IgD-negative memory B cell (primary cell): ENCODE data around the gene DELE1. TPM values are rescaled to one million over a fixed set of nuclear protein-coding genes. Genes with fewer than 3 reads are reported as not detected.

ENCODE experiments used
- H3K27ac Mint-ChIP-seq, 3 donors: one replicate each; pipeline ENCODE4 v1.8.0; 2020 to 2022; ENCODE audit warnings: mild to moderate bottlenecking in 3 of 3, mixed read lengths in 3 of 3, moderate library complexity in 1 of 3
- H3K27me3 Mint-ChIP-seq: one replicate; pipeline ENCODE4 v1.8.0; 2021; ENCODE audit warnings: mixed read lengths
- H3K36me3 Mint-ChIP-seq: one replicate; pipeline ENCODE4 v1.8.0; 2020; ENCODE audit warnings: mild to moderate bottlenecking, mixed read lengths
- H3K4me1 Mint-ChIP-seq, 3 donors: one replicate each; pipeline ENCODE4 v1.8.0; 2020 to 2022; ENCODE audit warnings: mixed read lengths in 3 of 3, mild to moderate bottlenecking in 1 of 3
- H3K4me3 Mint-ChIP-seq, 4 donors: one replicate each; pipeline ENCODE4 v1.8.0; 2020 to 2022; ENCODE audit warnings: mild to moderate bottlenecking in 4 of 4, mixed read lengths in 4 of 4, moderate library complexity in 3 of 4
- H3K9me3 Mint-ChIP-seq, 3 donors: one replicate each; pipeline ENCODE4 v1.8.0; 2020 to 2021; ENCODE audit warnings: mixed read lengths in 3 of 3, mild to moderate bottlenecking in 1 of 3
- polyA plus RNA-seq: library from polyadenylated mRNA; unstranded; fragments of 300-500 nt; fragmentation: Illumina TruSeq; gene quantifications from one replicate; pipeline ENCODE4 v1.2.3, GENCODE V29; 2021

The DELE1 gene
- polyA plus RNA-seq, 1 donor from 2014 or later = 32.3 TPM

DNA sequence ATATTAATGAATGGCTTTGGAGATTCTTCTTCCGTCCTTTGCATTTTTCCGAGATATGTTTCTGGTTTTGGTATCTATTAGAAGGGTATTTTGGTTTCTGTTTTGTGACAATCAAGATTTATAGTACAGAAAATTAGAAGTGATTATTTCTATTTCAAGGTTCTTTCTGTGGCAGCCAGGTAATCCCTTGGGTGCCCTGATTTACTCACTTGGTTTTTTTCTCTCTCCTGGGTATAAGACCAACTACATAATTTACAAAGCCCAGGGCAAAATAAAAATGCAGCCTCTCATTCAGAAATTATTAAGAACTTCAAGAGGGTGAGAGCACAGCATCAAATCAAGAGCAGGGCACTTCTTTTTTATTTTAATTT lies 43.3 kb downstream of the DELE1 start:
- Mint-ChIP-seq H3K36me3 (no peaks in the 10 kb centered on the region), H3K27me3 (no peaks in the 10 kb centered on the region), H3K4me3 (peak overlapping the region in 3 of 4 donors; percentile 14 to 97 (median 97)), H3K27ac (peak overlapping the region in 2 of 3 donors; percentile 20 to 29), H3K9me3 (no peaks in the 10 kb centered on the region), H3K4me1 (peaks cover 27 to 38% (median 33%) of the 10 kb centered on the region in 3 donors)

DNA sequence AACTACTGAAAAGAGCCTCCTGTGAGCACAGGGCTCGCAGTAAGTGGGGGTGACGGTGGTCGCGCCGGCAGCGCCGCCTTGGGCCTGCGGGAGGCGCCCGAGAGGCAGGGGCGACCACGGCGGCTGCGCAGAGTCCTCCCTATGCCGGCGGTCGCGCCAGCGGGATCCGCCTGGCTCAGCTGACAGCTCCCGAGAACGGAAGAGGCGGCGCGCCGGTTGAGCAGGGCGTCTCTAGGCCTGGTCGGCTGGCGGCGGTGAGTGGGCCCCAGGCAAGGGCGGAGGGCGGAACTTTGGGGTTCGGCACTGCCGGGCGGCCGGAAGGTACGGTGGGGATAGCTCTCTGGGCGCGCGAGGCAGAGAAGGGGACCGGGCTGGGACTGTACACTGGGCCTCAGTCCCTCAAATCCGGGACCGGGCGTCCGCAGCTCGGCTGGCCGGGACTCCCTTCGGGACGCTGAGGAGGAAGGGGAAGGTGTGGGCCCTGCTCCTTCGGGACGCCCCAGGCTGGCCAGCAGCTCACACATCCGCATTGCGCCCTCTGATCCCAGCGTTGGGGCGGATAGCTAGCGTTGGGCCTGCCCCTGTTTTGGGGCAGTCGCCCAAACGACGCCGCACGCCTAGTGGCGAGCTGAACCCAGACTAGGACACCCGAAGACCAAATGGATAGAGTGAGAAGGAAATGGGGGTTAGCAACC lies 45.4 kb downstream of the DELE1 start, which contains the start of gene RNF14:
Gene RNF14, plus strand, starts transcription at position 192 of the 695 bp plus-strand sequence. CDS start 4,484 bp downstream, outside the sequence.
- Mint-ChIP-seq H3K4me3 (peak within 1 kb of the TSS; percentile 93 to 97 (median 97)), H3K36me3 (peaks cover 2% of the 10 kb centered on the region), H3K27ac (peak within 1 kb of the TSS; percentile 97 to 98 (median 98)), H3K4me1 (peaks cover 27 to 38% (median 36%) of the 10 kb centered on the region in 3 donors), H3K27me3 (no peaks in the 10 kb centered on the region), H3K9me3 (no peaks in the 10 kb centered on the region)

DNA sequence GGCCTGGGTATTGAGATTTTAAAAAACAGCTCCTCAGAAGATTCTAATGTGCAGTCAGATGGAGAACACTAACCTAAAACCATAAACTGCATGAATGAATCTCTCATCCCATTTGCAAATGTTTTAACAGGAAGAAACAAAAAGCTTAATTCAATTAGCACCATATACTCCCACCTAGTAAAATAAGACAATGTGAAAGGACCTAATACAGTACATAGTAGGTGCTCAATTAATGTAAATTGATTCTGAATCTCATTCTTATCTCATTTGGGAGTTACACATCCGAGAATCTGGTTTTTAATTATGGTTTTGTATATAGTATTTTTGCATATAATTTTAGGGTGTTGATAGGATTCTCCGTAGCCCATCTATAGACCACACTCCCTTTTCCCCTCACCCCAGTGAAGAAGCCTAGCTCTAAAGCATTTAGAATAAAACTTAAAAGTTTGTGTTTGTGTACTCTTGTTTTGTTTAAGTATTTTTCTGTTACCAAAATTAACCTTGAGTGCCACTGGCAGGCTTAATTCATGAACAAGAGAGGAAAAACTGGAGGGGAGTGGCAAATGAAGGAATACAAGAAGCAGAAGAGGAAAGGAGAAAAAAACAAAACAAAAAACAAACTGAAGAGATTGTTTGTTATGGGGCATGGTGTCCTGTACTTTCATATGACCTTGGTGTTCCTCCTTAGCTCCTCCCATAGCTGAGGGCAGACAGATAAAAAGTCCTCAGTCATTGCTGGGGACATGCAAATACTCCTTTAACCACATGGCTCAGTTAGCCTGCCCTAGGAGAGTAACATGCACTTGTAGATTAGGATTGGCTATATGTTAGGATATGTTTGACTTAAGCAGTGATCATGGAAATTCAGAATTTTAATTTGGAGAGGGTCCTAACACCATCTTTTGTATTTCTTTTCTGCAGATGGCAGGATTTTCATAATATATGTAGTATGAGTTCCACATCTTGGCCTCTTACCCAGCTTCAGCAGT lies 46.4 kb downstream of the DELE1 start:
- Mint-ChIP-seq H3K27me3 (no peaks in the 10 kb centered on the region), H3K4me1 (peaks cover 27 to 42% (median 38%) of the 10 kb centered on the region in 3 donors)

DNA sequence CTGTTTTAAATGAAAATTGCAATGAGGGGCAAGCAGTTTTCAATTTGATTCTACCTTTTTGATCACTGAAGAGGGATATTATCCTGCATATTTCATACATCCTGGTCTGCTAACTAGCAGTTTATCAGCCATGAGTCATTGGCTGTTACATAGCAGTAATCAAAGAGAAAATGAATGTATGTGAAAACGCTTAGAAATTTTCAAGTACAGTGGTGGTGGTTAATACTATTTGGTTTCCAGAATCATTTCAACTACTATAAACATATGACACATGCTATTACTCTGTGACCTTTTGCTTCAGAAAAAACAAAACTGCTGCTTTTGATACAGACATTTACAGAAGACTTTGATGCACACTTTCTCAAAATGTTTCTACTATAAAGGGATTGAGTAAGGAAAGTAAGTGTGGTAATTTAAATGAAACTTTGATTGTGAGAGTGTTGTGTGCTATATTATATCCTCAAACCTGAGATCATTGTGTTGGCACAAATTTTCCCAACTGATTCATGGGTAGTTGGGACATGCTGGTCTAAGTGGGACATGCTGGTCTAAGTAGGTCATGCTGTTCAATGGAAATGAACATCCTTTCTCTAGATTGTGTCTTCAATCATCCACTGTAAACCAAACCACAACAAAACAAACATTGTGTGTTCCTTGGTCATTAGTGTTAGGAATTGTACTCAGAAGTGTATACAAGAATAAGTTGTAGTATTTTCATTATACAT lies 50.4 kb downstream of the DELE1 start:
- Mint-ChIP-seq H3K4me3 (no peak overlapping the region), H3K4me1 (peaks cover 11 to 27% (median 16%) of the 10 kb centered on the region in 3 donors)

More for the DNA sequence above, 46.4 kb downstream of the DELE1 start:
- Mint-ChIP-seq H3K27ac (peak overlapping the region; percentile 97 to 98 (median 98)), H3K4me3 (peak overlapping the region; percentile 93 to 97 (median 97)), H3K9me3 (no peaks in the 10 kb centered on the region), H3K36me3 (peaks cover 2% of the 10 kb centered on the region)

DNA sequence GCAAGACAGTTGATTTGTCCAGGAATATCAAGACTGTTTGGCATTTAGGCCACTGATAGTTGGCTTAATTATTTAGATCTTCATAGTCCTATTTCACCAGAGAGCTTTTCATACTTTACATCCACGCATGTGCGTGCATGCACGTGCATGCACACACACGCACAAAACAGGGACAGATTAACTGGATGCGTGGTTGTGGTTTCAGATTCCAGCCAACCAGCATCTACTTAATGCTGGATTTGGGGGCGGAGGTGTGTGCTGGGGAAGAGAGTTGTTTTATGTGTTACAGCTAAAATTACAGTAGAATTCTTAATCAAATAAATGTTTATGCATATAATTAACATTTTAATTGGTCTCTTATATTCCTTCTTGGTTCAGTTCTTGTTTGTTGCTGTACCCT lies 52.5 kb downstream of the DELE1 start:
- Mint-ChIP-seq H3K4me3 (no peak overlapping the region), H3K27me3 (no peaks in the 10 kb centered on the region), H3K4me1 (peaks cover 0 to 12% (median 2%) of the 10 kb centered on the region in 3 donors), H3K9me3 (no peaks in the 10 kb centered on the region), H3K36me3 (peaks cover 4% of the 10 kb centered on the region), H3K27ac (no peak overlapping the region)

More for the DNA sequence above, 50.4 kb downstream of the DELE1 start:
- Mint-ChIP-seq H3K27ac (no peak overlapping the region), H3K27me3 (no peaks in the 10 kb centered on the region), H3K36me3 (peaks cover 4% of the 10 kb centered on the region), H3K9me3 (no peaks in the 10 kb centered on the region)

DNA sequence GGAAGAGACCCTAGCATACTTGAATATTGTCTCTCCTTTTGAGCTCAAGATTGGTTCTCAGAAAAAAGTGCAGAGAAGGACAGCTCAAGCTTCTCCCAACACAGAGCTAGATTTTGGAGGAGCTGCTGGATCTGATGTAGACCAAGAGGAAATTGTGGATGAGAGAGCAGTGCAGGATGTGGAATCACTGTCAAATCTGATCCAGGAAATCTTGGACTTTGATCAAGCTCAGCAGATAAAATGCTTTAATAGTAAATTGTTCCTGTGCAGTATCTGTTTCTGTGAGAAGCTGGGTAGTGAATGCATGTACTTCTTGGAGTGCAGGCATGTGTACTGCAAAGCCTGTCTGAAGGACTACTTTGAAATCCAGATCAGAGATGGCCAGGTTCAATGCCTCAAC lies 54.7 kb downstream of the DELE1 start:
- H3K27ac Mint-ChIP-seq = no peak overlapping the region
- H3K36me3 Mint-ChIP-seq = peaks cover 7% of the 10 kb centered on the region
- no peak overlapping the region for H3K4me3 Mint-ChIP-seq
- no peaks in the 10 kb centered on the region for H3K9me3 Mint-ChIP-seq
- H3K4me1 Mint-ChIP-seq = peaks cover 0 to 12% (median 2%) of the 10 kb centered on the region in 3 donors
- no peaks in the 10 kb centered on the region for H3K27me3 Mint-ChIP-seq

DNA sequence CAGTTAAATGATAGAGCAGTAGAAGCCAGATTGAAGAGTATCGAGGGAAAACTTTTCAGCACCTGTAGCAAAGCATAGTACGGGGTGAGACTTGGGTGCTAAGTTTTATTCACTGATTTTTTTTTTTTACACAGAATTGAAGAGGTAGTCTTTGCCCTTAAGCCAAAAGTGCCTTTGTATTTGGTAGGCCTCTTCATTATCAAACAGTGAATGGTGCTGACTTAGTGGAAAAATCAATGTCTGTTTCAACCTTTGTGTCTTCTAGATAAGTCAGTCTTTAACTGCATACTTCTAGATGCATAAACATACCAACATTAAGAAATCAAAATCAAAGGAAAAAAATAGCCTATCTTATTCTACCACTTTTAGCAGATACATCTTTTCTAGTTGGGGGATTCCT lies 59.0 kb downstream of the DELE1 start:
- H3K4me3 Mint-ChIP-seq = no peak overlapping the region
- no peaks in the 10 kb centered on the region for H3K9me3 Mint-ChIP-seq
- H3K4me1 Mint-ChIP-seq = peaks cover 0 to 3% (median 2%) of the 10 kb centered on the region in 3 donors
- H3K27me3 Mint-ChIP-seq = no peaks in the 10 kb centered on the region
- H3K36me3 Mint-ChIP-seq = peaks cover 5% of the 10 kb centered on the region
- H3K27ac Mint-ChIP-seq = no peak overlapping the region

DNA sequence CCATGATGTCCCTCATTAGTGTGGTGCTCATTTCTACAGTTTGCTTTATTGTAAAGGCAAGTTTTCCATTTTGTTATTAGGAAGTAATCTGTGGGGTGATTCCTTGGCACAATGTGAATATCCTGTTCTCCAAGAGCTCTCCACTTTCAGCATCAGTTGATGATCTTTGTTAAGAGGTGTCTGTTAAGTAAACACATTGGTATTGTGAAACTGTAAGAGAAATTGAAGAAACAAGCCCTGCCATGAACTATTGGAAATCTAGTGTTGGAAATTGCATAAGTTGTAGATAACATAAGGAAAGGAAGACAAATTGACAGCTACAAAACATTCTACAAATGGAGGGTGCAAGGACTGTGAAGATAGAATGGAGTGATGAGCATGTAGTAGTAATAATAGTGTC lies 62.4 kb downstream of the DELE1 start:
- H3K4me1 Mint-ChIP-seq = no peaks in the 10 kb centered on the region
- peak overlapping the region in 1 of 3 donors; percentile 6 for H3K27ac Mint-ChIP-seq
- H3K36me3 Mint-ChIP-seq = peaks cover 5% of the 10 kb centered on the region
- H3K4me3 Mint-ChIP-seq = no peak overlapping the region
- H3K27me3 Mint-ChIP-seq = no peaks in the 10 kb centered on the region
- H3K9me3 Mint-ChIP-seq = no peaks in the 10 kb centered on the region

DNA sequence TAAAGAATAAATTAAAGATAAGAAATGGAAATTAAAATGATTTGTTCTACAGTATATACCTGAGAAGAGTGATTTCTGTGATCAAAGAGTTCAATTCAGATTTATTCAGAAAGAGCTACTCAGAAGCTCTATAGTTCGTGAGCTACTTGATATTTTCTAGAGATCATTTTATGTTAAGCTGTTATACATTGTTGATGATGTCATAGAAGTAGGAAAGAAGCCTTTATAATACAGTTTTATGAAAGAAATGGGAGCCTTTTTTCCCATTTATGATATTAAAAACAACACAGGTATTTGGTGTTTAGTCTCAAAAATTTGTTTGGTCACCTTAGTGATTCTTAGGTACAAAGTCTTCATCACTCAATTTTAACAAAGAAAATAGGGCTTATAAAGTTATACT lies 66.0 kb downstream of the DELE1 start:
- Mint-ChIP-seq H3K27me3 (no peaks in the 10 kb centered on the region), H3K4me1 (peaks cover 2 to 5% (median 3%) of the 10 kb centered on the region in 3 donors), H3K9me3 (no peaks in the 10 kb centered on the region), H3K27ac (no peak overlapping the region), H3K4me3 (no peak overlapping the region), H3K36me3 (peaks cover 3% of the 10 kb centered on the region)

Other genes starting within 250 kb of the DELE1 start
- not detected for gene ARAP3, start 241.6 kb upstream of the DELE1 start, polyA plus RNA-seq
- gene PCDH1, start 45.5 kb upstream of the DELE1 start, polyA plus RNA-seq = 0.10 TPM
- gene PCDH12, start 34.3 kb downstream of the DELE1 start, polyA plus RNA-seq = 0.29 TPM
- 29.4 TPM for gene RNF14, start 45.2 kb downstream of the DELE1 start, polyA plus RNA-seq
- 15.9 TPM for gene GNPDA1, start 89.2 kb downstream of the DELE1 start, polyA plus RNA-seq
- gene NDFIP1, start 184.9 kb downstream of the DELE1 start, polyA plus RNA-seq = 21.6 TPM